CD14-positive monocyte (primary cell): Measurements from ENCODE around the gene MON1A. TPM values are rescaled to one million over a fixed set of nuclear protein-coding genes. Genes with fewer than 3 reads are reported as not detected.

Experiments
- DNase-seq, 3 donors: peaks; one replicate each; pipeline ENCODE4 v3.0.0-alpha.2; 2011 to 2022
- H2AFZ ChIP-seq: 2 replicates; pipeline ENCODE4 v1.6.0; 2012; ENCODE audit warnings: mild to moderate bottlenecking, low read depth, low read length, inconsistent platforms; ENCODE audit not compliant: insufficient read depth, poor library complexity, severe bottlenecking
- H3K27ac ChIP-seq, 2 donors: 1 replicate in 1 of 2; 2 replicates in 1 of 2; pipeline ENCODE4 v1.5.1; 2012 to 2013; ENCODE audit warnings: low read length in 2 of 2, control low read depth in 1 of 2, inconsistent platforms in 1 of 2, low read depth in 1 of 2, mild to moderate bottlenecking in 1 of 2
- H3K27me3 ChIP-seq, 2 donors: one replicate each; pipeline versions ENCODE4 v1.6.0 to v1.6.1; 2011 to 2013; ENCODE audit warnings: low read length in 2 of 2; ENCODE audit not compliant: control insufficient read depth in 2 of 2, insufficient read depth in 2 of 2
- H3K36me3 ChIP-seq, 2 donors: replicated peaks in 1 of 2; 1 replicate in 1 of 2; 2 replicates in 1 of 2; pipeline versions ENCODE4 v1.5.1 to v1.6.1; 2012 to 2013; ENCODE audit warnings: low read length in 2 of 2, control low read depth in 1 of 2, inconsistent platforms in 1 of 2, mild to moderate bottlenecking in 1 of 2; ENCODE audit not compliant: insufficient read depth in 2 of 2, control insufficient read depth in 1 of 2
- H3K4me1 ChIP-seq, 2 donors: 1 replicate in 1 of 2; 2 replicates in 1 of 2; pipeline versions ENCODE4 v1.5.1 to v1.6.1; 2012 to 2013; ENCODE audit warnings: low read length in 2 of 2, control low read depth in 1 of 2, inconsistent platforms in 1 of 2, mild to moderate bottlenecking in 1 of 2, moderate library complexity in 1 of 2; ENCODE audit not compliant: insufficient read depth in 2 of 2, control insufficient read depth in 1 of 2
- H3K4me2 ChIP-seq: replicated peaks from 2 replicates; pipeline ENCODE3; 2012; ENCODE audit warnings: low read length, moderate library complexity, mild to moderate bottlenecking; ENCODE audit not compliant: poor library complexity, severe bottlenecking; ENCODE audit errors: extremely low read depth
- H3K4me3 ChIP-seq, 3 experiments: fragments of 200-600 bp in 1 of 3; sonication (generic) in 1 of 3; replicated peaks in 1 of 3; 1 replicate in 2 of 3; 2 replicates in 1 of 3; pipeline ENCODE4 v1.5.1; 2011 to 2013; ENCODE audit warnings: low read length in 3 of 3, mild to moderate bottlenecking in 3 of 3, control low read depth in 2 of 3, low read depth in 2 of 3, inconsistent platforms in 1 of 3, moderate library complexity in 1 of 3
- H3K79me2 ChIP-seq: 2 replicates; pipeline ENCODE4 v1.6.0; 2012; ENCODE audit warnings: mild to moderate bottlenecking, control low read depth, inconsistent platforms, low read length, moderate library complexity; ENCODE audit not compliant: insufficient read depth
- H3K9ac ChIP-seq: 2 replicates; pipeline ENCODE4 v1.6.0; 2017; ENCODE audit warnings: low read length, mild to moderate bottlenecking; ENCODE audit not compliant: insufficient read depth, poor library complexity, severe bottlenecking
- H3K9me3 ChIP-seq, 2 donors: replicated peaks in 1 of 2; 1 replicate in 1 of 2; 2 replicates in 1 of 2; pipeline versions ENCODE4 v1.5.1 to v1.6.1; 2012 to 2013; ENCODE audit warnings: low read length in 2 of 2, control low read depth in 1 of 2; ENCODE audit not compliant: control insufficient read depth in 1 of 2, insufficient read depth in 1 of 2
- H4K20me1 ChIP-seq: 2 replicates; pipeline ENCODE4 v1.6.0; 2012; ENCODE audit warnings: mild to moderate bottlenecking, low read length, control low read depth, moderate library complexity; ENCODE audit not compliant: insufficient read depth
- H3K27ac Mint-ChIP-seq, 7 donors: one replicate each; pipeline ENCODE4 v1.8.0; 2020; ENCODE audit warnings: mild to moderate bottlenecking in 7 of 7, mixed read lengths in 7 of 7, moderate library complexity in 6 of 7, inconsistent platforms in 2 of 7
- H3K27me3 Mint-ChIP-seq, 3 donors: one replicate each; pipeline ENCODE4 v1.8.0; 2021 to 2022; ENCODE audit warnings: low read depth in 3 of 3, mild to moderate bottlenecking in 3 of 3, mixed read lengths in 3 of 3, moderate library complexity in 3 of 3, inconsistent platforms in 1 of 3
- H3K36me3 Mint-ChIP-seq, 2 donors: one replicate each; pipeline ENCODE4 v1.8.0; 2020; ENCODE audit warnings: mixed read lengths in 2 of 2, inconsistent platforms in 1 of 2, mild to moderate bottlenecking in 1 of 2
- H3K4me1 Mint-ChIP-seq: one replicate; pipeline ENCODE4 v1.8.0; 2020; ENCODE audit warnings: mild to moderate bottlenecking, mixed read lengths
- H3K4me3 Mint-ChIP-seq, 2 donors: one replicate each; pipeline ENCODE4 v1.8.0; 2020; ENCODE audit warnings: mild to moderate bottlenecking in 2 of 2, mixed read lengths in 2 of 2, moderate library complexity in 1 of 2
- H3K9me3 Mint-ChIP-seq, 7 donors: one replicate each; pipeline ENCODE4 v1.8.0; 2020 to 2022; ENCODE audit warnings: mixed read lengths in 7 of 7, mild to moderate bottlenecking in 6 of 7, moderate library complexity in 6 of 7, inconsistent platforms in 2 of 7
- CTCF ChIP-seq: fragments of 200-600 bp; IDR thresholded peaks from one replicate; pipeline ENCODE4 v1.8.0; 2022; ENCODE audit warnings: antibody characterized with exemption, mild to moderate bottlenecking
- WGBS: methylation state at CpG from one replicate; pipeline ENCODE4 v1.1.5; 2013; ENCODE audit warnings: missing lambda C conversion rate; ENCODE audit not compliant: insufficient coverage; 5-methylcytosine and 5-hydroxymethylcytosine counted together
- intact Hi-C, 2 donors: fragments of 100-400 bp; cut with micrococcal nuclease; formaldehyde crosslinking; loops; one replicate each; pipeline versions ENCODE4 v1.15.0 to v1.15.1; 2023
- polyA plus RNA-seq, 3 donors: library from polyadenylated mRNA; depleted of rRNA in 1 of 3; unstranded in 2 of 3; stranded (reverse) in 1 of 3; fragments of 300-500 nt in 2 of 3; fragments of >200 nt in 1 of 3; fragmentation: Illumina TruSeq in 2 of 3; gene quantifications; 1 replicate in 2 of 3; 2 replicates in 1 of 3; pipeline ENCODE4 v1.2.3, GENCODE V29; 2012 to 2021

MON1A gene
- polyA plus RNA-seq, 3 donors: 5.4 to 6.6 (median 6.1) TPM

- Mint-ChIP-seq H3K4me3 (no peak overlapping the region), H3K9me3 (peaks cover 0 to 3% (median 0%) of the 10 kb centered on the region in 7 donors), H3K36me3 (peaks cover 31 to 36% of the 10 kb centered on the region in 2 donors), H3K27ac (no peak overlapping the region), H3K27me3 (peaks cover 0 to 5% (median 0%) of the 10 kb centered on the region in 3 donors), H3K4me1 (peaks cover 15% of the 10 kb centered on the region)
- Histone ChIP-seq H3K36me3 (peaks cover 14 to 39% of the 10 kb centered on the region in 2 donors), H3K9me3 (no peaks in the 10 kb centered on the region), H3K79me2 (no peaks in the 10 kb centered on the region), H3K9ac (no peak overlapping the region), H3K4me2 (no peak overlapping the region), H2AFZ (no peak overlapping the region), H3K4me3 (no peak overlapping the region), H3K27ac (no peak overlapping the region), H4K20me1 (no peaks in the 10 kb centered on the region), H3K27me3 (no peaks in the 10 kb centered on the region), H3K4me1 (peaks cover 7% of the 10 kb centered on the region in 2 donors)
- intact Hi-C loops: no loop called here
- TF ChIP-seq CTCF: no peak
- no peak for DNase-seq
- no CpG with 5 or more reads among the region's 2 CpGs for WGBS
Measured at GRCh38 chr3:49911124-49911420, 18.5 kb downstream of the MON1A start.

- Mint-ChIP-seq H3K9me3 (peaks cover 0 to 3% (median 0%) of the 10 kb centered on the region in 7 donors), H3K4me3 (no peak overlapping the region), H3K36me3 (peaks cover 31 to 36% of the 10 kb centered on the region in 2 donors), H3K27me3 (peaks cover 0 to 5% (median 0%) of the 10 kb centered on the region in 3 donors), H3K27ac (no peak overlapping the region), H3K4me1 (peaks cover 20% of the 10 kb centered on the region)
- no peaks in the 10 kb centered on the region for H3K79me2 ChIP-seq
- H3K9me3 ChIP-seq: no peaks in the 10 kb centered on the region
- no peak overlapping the region for H3K4me3 ChIP-seq
- no peak for TF ChIP-seq CTCF
- intact Hi-C loops: no loop called here
- H2AFZ ChIP-seq: no peak overlapping the region
- H3K9ac ChIP-seq: no peak overlapping the region
- H3K4me1 ChIP-seq: peaks cover 12% of the 10 kb centered on the region in 2 donors
- H3K36me3 ChIP-seq: peaks cover 14 to 39% of the 10 kb centered on the region in 2 donors
- no peaks in the 10 kb centered on the region for H3K27me3 ChIP-seq
- no peak overlapping the region for H3K27ac ChIP-seq
- H3K4me2 ChIP-seq: no peak overlapping the region
- WGBS: 93% methylated on average over 41 of the region's 48 CpGs
- no peak for DNase-seq
- no peaks in the 10 kb centered on the region for H4K20me1 ChIP-seq
Measured at GRCh38 chr3:49910409-49911123, 19.0 kb downstream of the MON1A start.
